HCT116 (cell line): ENCODE results near the gene PGS1.

Experiments used
- EGR1 ChIP-seq: IDR thresholded peaks from 2 replicates; pipeline ENCODE4 v1.6.1; 2012; ENCODE audit warnings: low read depth
- EZH2 ChIP-seq: fragments of 200-600 bp; sonication (generic); IDR thresholded peaks from 2 replicates; pipeline ENCODE4 v1.6.1; 2017; ENCODE audit warnings: antibody characterized with exemption, mixed run types
- EZH2phosphoT487 ChIP-seq: fragments of 200-600 bp; IDR thresholded peaks from 2 replicates; pipeline ENCODE4 v1.6.1; 2018; ENCODE audit warnings: antibody characterized with exemption, borderline replicate concordance
- FOSL1 ChIP-seq: IDR thresholded peaks from 2 replicates; pipeline ENCODE4 v1.6.1; 2012; ENCODE audit warnings: low read depth
- POLR2A ChIP-seq: IDR thresholded peaks from 2 replicates; pipeline ENCODE4 v1.7.0; 2011; ENCODE audit warnings: borderline replicate concordance; ENCODE audit not compliant: insufficient read depth, insufficient read length; ENCODE audit errors: extremely low read depth
- POLR2AphosphoS5 ChIP-seq: IDR thresholded peaks from 2 replicates; pipeline ENCODE4 v1.6.1; 2011; ENCODE audit warnings: mild to moderate bottlenecking, low read depth, low read length, moderate library complexity
- RAD21 ChIP-seq: IDR thresholded peaks from 2 replicates; pipeline ENCODE4 v1.6.1; 2012; ENCODE audit warnings: low read depth, mild to moderate bottlenecking
- SIN3A ChIP-seq: IDR thresholded peaks from 2 replicates; pipeline ENCODE4 v1.6.1; 2012; ENCODE audit warnings: low read depth
- ZFX ChIP-seq: fragments of 450-650 bp; IDR thresholded peaks from 2 replicates; pipeline ENCODE4 v1.6.1; 2017
- ZNF274 ChIP-seq: fragments of 200-500 bp; sonication (Bioruptor generic); IDR thresholded peaks from 2 replicates; pipeline ENCODE4 v1.6.1; 2014; ENCODE audit warnings: mild to moderate bottlenecking, low read depth, low read length, inconsistent platforms
- TF ChIP-seq, protein P1 (sequence below), 3 experiments: fragments of 200-600 bp in 1 of 3; sonication (generic) in 1 of 3; IDR thresholded peaks in 2 of 3; conservative IDR thresholded peaks in 1 of 3; 2 replicates each; pipeline ENCODE4 v1.5.1; 2012 to 2017; ENCODE audit warnings: low read depth in 2 of 3, low read length in 2 of 3, antibody characterized with exemption in 1 of 3, borderline replicate concordance in 1 of 3, control low read depth in 1 of 3, mild to moderate bottlenecking in 1 of 3, mixed read lengths in 1 of 3, mixed run types in 1 of 3, moderate library complexity in 1 of 3; ENCODE audit not compliant: insufficient read depth in 1 of 3

GRCh38 chr17:78401246-78401645 is 22.8 kb downstream of the PGS1 start:
- TF ChIP-seq, protein P1, sequence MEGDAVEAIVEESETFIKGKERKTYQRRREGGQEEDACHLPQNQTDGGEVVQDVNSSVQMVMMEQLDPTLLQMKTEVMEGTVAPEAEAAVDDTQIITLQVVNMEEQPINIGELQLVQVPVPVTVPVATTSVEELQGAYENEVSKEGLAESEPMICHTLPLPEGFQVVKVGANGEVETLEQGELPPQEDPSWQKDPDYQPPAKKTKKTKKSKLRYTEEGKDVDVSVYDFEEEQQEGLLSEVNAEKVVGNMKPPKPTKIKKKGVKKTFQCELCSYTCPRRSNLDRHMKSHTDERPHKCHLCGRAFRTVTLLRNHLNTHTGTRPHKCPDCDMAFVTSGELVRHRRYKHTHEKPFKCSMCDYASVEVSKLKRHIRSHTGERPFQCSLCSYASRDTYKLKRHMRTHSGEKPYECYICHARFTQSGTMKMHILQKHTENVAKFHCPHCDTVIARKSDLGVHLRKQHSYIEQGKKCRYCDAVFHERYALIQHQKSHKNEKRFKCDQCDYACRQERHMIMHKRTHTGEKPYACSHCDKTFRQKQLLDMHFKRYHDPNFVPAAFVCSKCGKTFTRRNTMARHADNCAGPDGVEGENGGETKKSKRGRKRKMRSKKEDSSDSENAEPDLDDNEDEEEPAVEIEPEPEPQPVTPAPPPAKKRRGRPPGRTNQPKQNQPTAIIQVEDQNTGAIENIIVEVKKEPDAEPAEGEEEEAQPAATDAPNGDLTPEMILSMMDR (IDR thresholded peaks at IDR 0.05 in 2 of 3, conservative IDR thresholded peaks at IDR 0.05 in 1 of 3; ENCODE audit: borderline replicate concordance in 1 of 3, insufficient read depth in 1 of 3, low read depth in 2 of 3, low read length in 2 of 3), result no peak
- TF ChIP-seq FOSL1 (no peak), POLR2A (no peak), POLR2AphosphoS5 (no peak), EGR1 (no peak), EZH2phosphoT487 (no peak), ZNF274 (no peak), RAD21 (no peak), SIN3A (no peak), EZH2 (no peak), ZFX (no peak)
